ENCODE data around the gene ZAR1.

Gene ZAR1

DNA sequence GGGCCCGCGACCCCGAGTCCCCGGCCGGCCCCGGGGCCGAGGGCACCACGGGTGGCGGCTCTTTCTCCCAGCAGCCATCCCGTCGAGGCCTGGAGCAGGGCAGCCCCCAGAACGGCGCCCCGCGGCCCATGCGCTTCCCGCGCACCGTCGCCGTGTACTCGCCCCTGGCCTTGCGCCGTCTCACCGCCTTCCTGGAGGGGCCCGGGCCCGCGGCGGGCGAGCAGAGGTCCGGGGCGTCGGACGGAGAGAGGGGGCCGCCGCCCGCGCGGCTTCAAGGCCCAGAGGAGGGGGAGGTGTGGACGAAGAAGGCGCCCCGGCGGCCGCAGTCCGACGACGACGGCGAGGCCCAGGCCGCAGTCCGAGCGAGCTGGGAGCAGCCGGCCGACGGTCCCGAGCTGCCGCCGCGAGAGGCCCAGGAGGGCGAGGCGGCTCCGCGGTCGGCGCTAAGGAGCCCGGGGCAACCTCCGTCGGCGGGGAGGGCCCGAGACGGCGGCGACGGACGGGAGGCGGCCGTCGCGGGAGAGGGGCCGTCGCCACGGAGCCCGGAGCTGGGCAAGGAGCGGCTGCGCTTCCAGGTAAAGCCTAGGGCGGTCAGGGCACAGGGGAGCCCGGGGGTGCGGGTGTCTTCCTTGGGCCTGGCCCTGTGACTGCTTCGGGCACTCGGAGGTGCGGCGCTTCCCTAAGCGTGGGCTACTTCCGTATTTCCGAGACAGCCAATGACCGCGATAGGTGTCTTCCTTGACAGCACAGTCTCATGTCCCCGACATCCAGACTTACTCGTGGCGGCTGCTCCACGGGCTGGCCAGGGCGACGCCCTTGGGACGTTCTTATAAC, 845 bp downstream of the ZAR1 start:
- peak; percentile 58 for DNase-seq

- DNase-seq, result no peak
These were observed 1.6 kb downstream of the ZAR1 start for GRCh38 chr4:48491514-48492176.

DNA sequence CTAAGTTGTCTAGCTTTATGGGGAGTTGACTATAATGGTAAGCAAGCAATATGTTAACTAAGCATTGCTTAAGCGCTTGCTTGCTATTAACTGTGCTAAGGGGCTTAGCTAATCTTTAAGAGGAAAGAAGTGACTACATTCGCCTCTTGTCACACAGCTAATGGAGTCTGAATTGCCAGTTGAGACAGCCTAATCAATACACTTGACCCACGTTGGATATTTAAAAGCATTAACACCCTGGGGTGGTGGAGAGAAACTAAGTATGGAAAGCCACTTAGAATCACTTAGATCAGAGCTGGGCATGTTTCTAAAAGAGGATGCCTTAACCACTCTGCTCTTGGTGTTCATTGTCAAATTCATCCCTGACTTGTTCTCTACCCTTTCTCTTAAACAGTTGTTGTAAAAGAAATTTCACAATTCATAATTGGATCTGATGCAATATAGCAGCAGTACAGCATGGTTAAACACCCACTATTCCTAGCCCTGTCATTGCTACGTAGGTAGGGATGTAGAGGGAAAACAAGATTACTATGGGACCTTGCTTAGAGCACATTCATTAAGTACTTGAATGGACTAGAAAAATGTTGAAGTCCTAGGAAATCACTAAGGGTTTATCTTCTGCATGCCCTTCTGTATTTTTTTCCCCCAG, 3.5 kb downstream of the ZAR1 start:
- DNase-seq, result no peak

DNA sequence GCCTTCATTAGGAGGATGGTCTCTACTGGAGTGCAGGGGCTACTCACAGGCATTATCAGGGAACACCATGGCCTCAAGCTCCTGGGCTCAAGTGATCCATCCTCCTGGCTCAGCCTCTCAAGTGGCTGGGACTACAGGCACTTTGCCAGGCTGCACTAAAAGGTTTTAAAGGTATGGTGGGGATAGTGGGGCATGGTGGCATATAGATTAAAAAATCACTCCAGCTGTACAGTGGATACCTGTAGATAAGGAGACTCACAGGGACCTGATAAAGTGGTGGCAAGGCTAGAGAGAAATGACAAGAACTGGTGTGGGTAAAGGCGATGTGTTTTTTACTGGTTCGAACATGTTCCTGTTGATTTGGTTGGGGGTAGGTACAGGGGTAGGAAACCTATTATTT, 5.9 kb downstream of the ZAR1 start:
- no peak for DNase-seq

GRCh38 chr4:48498895-48499294, 8.8 kb downstream of the ZAR1 start:
- DNase-seq, result no peak

- DNase-seq, result no peak
These were observed 9.6 kb downstream of the ZAR1 start for GRCh38 chr4:48499551-48500066.

GRCh38 chr4:48503233-48504025, 13.4 kb downstream of the ZAR1 start:
- DNase-seq, result no peak

- DNase-seq, result no peak
These were observed 13.9 kb downstream of the ZAR1 start for GRCh38 chr4:48504026-48504330.

DNA sequence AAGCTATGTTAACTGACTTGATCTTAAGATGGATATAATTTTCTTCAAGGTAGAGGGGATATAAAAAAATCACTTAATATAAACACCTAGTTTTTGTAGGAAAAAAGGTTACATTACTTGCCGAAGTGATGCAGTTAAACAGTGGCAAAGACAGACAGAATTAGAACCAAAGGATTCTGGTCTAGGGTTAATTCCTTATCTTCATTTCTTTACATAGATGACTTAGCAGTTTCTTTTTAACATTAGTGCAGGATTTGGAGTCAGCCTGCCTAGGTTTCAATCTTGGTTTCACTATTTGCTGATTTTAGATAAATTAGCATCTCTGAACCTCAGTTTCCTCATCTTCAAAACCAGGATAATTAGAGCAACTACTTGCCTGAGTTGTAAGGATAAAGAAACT, 14.3 kb downstream of the ZAR1 start:
- no peak for DNase-seq

- DNase-seq, result no peak
These were observed 16.7 kb downstream of the ZAR1 start for GRCh38 chr4:48506716-48507115.

- no peak for DNase-seq
These were observed 19.5 kb downstream of the ZAR1 start for GRCh38 chr4:48509543-48509942.

DNA sequence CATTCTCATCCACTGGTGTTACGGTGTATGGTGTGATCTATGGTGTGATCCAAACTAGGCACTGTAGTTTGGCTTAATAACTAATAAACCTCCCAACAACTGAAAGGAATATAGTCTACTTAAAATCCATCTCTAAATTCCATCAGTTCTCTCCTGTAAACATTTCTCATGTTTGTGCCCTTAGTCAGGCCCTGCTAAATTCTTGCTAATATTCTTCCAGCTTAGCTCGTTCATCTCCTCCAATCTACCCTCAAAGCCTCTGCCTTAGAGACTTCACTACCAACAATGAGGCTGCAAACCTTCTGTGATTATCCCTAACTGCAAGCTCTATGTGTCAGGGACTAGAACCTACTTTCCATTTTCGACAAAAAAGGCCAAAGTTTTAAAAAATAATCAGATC, 28.1 kb downstream of the ZAR1 start:
- DNase-seq, result no peak

- no peak for DNase-seq
These were observed 36.4 kb downstream of the ZAR1 start for GRCh38 chr4:48526406-48526805.

DNA sequence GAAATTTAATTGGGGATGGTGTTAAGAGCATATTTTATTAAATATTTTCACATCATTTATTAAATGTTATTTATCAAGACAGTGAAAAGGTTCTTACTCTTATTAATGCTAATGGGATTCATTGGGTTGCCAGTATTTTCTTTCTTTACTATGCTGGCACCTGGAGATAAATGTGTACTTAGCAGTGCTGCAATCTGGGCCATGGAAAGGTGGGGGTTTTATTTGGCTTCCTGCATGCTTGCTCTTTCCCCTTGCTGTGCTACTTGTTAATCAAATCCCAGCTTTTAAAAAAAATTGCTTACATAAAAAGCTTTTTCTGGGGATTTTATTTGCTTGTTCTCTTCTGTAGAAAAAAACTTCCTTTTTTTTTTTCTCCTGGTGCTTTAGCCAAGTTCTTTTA, 48.3 kb downstream of the ZAR1 start:
- DNase-seq, result no peak

DNA sequence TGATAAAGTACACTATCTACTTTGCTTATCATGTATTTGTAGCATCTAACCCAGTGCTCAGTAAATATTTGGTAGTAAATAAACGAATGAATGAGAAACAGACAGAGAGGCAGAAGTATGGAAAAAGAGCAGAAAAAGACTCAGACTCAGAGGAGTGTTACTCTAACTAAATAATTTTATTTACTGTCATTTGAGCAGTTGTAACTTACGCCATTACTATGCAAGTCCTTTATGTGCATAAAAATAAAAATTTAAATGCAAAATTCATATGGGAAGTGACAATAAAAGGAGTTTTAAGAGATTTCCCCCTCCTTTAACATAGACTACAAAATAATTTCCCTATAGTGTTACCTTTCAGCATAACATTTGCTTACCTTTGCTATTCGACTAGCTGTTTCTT, 49.5 kb downstream of the ZAR1 start:
- DNase-seq, result no peak

GRCh38 chr4:48542888-48543287, 52.8 kb downstream of the ZAR1 start:
- DNase-seq, result no peak

DNA sequence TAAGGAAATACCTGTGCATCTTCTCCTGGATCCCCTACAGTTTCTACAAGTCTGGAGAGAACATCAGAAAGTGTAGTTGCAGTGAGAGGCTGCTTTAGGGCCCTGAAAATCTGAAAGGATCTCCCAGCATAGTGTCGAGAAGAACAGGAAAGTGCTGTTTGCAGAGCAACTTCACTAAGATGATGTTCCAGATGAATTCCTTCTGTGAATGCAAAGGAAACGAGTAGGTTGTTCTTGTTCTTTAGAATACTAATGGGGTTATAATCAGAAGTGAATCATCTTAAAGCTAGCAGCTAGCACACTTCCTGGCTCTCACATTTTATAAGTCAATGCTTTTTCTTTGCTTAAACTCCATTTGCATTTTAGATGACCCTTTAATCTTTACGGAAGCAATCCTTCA, 53.7 kb downstream of the ZAR1 start:
- no peak for DNase-seq

Data from right kidney (tissue), 1 donor.